Activated CD4-positive, alpha-beta T cell treated with anti-CD3 and anti-CD28 coated beads, Interleukin-2, amount 50 U/mL, for 16 hours (primary cell): ENCODE measurements around the gene XRCC1.
A peak's percentile ranks its signal among the peaks of the same experiment; 100 is the strongest.
"Not testable (repeated sequence)": the region's sequence is repeated elsewhere in the genome, so short reads cannot be mapped to it uniquely, and the experiment has no call there.

Source experiments
- DNase-seq: peaks from one replicate; pipeline ENCODE4 v3.0.0-alpha.2; 2020

Gene XRCC1

DNA sequence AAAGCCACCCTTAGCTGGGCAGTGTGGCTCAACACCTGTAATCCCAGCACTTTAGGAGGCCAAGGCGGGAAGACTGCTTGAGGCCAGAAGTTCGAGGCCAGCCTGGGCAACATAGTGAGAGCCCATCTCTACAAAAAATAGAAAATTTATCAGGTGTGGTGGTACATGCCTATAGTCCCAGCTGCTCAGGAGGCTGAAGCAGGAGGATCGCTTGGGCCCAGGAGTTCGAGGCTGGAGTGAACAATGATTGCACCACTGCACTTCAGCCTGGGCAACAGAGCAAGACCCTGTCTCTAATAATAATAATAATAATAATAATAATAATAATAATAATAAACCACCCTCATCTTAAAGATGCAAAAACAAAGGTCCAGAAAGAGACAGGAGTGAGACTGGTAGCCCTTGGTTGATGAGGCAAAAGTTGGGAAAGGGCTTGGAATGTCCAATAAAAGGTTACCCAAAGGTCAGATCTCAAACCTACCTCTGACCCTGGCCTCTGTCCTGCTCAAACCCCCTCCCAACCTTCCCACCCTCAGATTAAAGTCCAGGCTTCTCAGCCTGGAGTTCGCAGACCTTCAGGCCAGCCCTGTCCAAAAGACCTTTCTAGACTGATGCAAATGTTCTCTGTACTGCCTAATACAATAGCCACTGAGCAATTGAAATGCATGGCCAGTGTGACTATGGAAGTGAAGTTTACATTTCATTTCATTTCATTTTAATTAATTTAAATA is 33.2 kb downstream of the XRCC1 start:
- DNase-seq = no peak

DNA sequence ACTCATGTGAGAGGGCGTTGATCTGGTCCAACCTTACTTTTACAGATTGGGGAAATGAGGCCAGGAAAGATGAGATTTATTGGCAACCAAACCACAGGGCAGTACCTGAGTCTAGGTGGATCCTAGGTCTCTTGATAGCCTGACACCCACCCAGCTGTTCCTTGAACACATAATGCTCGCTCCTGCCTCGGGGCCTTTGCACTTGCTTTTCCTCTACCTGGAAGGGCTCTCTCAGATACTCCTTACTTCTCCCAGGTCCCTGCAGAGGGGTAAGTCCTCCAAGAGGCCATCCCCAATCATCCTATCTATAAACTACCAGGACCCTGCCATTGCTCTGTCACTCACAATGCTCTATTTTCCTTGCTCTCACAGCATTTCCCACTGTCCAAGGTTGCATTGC is 34.9 kb downstream of the XRCC1 start:
- no peak for DNase-seq

DNA sequence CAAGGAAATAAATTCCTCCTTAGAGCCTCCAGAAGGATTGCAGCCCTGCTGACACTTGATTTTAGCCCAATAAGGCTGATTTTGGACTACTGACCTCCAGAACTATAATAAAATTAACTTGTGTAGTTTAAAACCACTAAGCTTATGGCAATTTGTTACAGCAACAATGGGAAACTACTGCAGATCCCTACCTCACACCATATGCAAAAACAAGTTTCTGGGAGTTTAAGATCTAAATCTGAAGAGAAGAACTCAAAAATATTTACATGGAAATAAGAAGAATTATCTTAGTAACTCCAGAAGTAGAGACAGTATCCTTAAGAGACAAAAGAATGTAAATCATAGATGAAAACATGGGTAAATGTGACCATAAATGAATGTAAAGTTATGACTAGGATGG is 36.4 kb downstream of the XRCC1 start:
- no peak for DNase-seq

DNA sequence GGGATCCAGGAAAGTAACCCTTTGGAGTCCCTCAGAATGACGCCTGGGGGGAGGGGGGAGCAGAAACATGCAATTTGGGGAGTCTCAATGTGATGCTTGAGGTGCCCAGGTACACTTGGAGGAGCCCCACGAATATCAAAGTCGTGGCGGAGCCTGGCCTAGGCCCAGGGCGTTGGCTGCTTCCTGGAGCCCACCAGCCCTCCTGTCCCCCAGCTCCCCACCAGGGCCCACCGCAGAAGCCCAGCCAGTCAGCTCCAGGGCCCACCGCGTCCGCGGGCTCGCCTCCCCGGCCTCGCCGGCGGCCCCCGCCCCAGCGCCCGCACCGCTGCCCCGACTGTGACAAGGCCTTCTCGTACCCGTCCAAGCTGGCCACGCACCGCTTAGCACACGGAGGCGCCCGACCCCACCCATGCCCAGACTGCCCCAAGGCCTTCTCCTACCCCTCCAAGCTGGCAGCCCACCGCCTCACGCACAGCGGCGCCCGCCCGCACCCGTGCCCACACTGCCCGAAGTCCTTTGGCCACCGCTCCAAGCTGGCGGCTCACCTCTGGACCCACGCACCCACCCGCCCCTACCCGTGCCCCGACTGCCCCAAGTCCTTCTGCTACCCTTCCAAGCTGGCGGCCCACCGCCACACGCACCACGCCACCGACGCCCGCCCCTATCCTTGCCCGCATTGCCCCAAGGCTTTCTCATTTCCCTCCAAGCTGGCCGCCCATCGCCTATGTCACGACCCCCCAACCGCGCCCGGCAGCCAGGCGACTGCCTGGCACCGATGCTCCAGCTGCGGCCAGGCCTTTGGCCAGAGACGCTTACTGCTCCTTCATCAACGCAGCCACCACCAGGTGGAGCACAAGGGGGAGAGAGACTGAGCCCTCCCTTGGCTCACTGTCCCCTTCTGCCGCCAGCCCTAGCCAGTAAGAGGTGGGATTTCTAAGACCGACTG is 40.2 kb downstream of the XRCC1 start:
- no peak for DNase-seq

DNA sequence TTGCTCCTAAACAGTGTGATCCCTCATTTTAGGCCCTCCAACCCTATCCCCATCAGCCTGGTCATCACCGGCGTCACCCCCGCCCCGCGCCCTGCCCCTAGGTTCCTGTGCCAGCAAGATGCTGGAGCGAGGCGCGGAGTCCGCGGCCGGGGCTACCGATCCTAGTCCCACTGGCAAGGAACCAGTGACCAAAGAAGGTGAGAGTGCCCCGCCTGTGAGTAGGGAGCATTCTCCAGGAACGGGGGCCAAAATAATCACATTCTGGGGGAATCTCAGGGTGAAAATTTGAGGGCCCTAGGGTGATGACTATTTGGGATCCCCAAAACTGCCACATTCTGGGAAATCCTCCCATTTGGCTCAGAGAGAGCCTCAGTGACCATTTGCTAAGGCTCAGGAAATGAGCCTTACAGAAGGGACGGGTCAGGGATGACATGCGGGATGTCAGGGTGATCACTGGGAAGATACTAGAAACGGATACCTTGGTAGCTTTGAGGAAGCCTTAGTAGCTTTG is 41.0 kb downstream of the XRCC1 start:
- no peak for DNase-seq

DNA sequence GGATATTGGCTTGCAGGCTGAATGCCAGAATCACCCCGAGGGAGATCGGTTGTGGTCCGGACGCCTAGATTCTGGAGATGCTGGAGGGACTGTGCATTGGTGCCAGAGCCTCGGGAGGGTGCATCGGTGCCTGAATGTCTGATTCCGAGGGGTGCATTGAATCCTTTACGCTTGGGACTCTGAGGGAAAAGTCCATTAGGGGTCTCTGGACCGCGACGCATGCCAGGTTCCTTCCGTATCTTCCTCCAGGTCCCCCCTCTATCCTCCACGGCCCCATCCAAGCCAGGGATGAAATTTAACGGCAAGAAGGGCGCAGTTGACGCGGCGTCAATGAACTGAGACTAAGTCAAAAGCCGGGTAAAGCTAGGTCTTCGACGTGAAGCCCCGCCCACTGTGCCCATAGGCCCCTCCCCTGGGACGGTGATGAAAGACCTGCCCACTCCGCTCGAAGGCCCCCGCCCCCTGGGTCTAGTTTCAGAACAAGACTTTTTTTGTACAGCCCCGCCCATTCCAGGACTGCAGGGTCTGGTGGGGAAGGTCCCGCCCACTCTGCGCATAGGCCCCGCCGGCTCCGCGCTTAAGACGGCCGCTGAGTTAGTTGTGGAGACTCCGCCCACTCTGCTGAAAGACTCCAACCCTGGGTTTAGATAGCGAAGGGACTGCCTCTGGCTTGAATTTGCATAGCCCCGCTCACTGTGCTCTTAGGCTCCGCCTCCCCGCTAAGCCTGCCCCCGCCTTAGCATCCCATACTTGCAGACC is 41.6 kb downstream of the XRCC1 start:
- peak; percentile 98 for DNase-seq

DNA sequence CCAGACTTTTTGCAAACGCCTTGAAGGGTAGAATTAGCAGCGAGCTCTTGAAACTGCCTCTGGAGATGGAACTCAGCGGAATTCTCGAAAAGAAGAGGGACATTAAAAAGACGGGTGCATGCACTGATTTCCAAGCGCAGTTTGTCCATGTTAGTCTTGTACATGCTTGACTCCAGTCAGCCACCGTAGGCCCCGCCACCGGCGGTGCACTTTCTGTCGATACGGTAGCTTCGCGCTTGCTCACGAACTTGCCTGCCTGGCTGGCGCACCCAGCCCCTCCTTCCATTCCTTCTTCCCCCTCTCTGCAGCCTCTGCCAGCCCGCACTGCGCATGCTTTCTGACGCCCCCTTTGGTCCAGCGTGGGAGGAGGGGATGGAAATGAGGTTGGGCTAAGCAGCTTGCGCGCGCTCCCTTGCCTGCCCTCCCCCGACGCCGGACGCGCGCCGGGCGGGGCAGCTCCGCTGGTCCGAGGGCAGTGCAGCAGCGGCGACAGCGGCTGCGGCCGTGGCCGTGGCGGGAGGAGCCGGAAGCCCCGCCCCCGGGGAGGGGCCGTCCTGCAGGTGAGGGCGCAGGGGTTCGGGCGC is 42.3 kb downstream of the XRCC1 start, which contains the start of gene ZNF575:
TSS of gene ZNF575 (plus strand) at position 227 of the 584 bp plus-strand sequence. CDS start 1,235 bp downstream, outside the sequence.
- DNase-seq = peak; percentile 88

DNA sequence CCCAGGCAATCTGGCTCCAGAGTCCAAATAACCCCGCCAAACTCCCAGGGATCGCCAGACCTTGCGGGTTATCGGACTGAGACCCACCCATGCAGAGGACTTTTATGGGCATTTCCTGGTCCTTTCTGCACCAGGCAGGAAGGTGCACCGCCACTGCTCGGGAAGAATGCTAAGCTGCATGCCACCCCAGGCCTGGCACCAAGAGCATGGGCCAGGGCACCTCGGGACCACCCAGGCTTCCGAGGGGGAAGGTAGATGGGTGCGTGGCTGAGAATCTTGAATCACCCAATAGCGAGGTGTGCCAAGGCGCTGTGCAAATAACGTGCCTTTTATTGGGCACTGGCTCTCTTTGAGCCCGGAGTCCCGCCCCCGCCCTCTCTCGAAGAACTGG is 42.8 kb downstream of the XRCC1 start:
- peak; percentile 64 for DNase-seq

DNA sequence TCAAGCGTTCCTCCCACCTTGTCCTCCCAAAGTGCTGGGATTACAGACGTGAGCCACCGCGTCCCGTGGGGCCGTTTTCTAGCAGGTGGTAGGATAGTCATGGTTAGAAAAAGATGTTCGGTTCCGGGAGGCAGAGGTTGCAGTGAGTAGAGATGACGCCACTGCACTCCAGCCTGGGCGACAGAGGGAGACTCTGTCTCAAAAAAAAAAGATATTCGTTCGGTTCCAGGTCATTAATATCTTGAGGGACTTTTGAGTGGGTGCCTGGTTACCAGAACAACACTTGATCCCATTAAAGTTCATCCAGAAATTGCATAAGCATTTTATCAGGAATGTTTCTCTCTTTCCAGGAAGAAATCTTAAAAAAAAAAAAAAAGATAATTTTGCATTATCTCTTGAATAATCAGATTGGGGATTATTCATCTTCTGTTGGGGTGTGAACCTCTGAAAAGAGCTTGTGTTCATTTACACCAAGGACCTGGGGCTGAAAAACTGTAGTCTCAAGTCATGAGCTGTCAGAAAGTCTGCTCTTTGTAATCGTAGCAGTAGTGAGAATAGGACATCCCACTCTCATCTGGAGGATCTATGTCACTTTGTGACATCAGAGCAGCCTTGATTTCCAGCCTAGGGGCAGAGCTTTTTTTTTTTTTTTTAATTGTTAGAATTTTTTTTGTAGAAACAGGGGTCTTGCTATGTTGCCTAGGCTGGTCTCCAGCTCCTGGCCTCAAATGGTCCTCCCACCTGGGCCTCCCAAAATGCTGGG is 47.3 kb downstream of the XRCC1 start:
- DNase-seq = no peak

DNA sequence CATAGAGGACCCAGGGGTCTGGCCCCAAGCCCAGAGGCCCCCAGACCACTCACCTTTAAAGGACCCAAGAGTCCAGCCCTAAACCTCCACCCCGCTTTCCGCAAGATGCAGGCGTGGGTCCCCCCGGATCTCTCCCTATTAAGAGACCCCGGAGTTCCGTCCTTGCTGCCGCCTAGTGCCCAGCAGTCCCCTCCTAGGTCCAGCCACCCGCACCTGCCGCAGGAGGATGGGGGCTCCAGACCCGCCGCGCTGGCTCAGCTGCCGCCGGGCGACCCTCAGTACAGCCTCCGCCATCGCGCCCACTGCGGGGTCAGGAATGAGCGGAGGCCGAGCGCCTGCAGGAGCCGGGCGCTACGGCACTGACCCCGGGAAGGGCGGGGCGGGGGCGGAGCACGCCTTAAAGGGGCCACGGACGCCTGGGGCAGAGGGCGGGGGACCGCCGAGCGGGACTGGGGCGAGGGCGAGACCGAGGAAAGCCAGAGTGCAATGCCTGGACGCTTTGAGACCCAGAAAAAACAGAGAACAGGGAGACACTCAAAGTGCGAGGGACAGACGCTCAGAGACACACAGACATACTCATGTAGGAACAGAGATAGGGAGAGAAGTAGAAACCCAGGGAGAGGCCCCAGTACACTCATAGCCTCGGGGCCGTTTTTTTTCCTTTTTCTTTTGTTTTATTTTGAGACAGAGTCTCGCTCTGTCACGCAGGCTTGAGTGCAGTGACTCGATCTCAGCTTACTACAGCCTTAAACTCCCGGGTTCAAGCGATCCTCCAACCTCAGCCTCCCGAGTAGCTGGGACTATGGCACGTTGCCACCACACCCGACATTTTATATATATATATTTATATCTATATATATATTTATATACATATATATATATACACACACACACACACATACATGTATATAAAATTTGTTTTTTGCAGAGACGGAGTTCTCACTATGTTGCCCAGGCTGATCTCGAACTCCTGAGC is 48.2 kb downstream of the XRCC1 start, which contains the start of gene ETHE1:
TSS of gene ETHE1 (minus strand) at position 318 of the 976 bp plus-strand sequence. CDS start at position 294, 24 bp downstream.
- peak; percentile 82 for DNase-seq

DNA sequence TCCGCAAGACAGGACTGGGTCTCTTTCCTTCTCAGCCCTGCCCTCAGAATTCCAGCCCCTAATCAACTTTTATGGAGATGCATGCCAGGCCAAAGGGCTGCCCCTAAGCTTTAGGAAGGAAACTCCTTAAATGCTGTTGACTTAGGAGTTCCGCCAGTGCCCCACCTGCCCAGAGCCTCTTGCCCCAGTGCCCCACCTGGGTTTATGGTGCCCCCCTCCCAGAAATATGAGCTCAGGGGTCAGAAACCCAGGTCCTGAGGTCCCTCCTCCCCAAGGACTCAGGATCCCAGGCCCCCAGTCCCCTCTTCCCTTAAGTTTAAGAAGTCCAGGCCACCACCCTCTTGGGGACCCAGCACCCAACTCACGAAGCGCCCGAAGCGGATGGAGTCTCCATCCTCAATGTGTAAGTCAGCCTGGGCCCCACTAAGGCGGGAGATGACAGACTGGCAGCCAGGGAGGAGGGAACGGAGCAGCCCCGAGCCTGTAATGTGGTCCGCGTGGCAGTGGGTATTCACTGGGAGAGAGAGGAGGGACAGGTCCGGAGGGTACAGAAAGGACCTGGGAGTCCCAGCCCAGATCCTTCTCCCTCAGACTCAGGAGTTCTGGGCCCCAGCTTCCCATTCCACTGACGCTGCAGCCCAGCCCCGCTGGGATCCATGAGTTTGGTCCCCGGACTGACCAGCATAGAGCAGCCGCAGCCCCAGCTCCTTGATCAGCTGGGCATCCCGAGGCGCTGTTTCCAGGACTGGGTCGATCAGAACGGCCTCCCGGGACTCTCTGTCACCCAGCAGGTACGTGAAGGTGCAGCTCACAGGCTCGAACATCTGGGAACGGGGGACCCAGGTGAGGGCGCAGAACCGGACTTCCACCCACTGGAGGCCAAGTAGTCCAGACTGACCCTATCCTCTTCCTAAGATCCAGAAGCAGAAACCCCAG is 49.2 kb downstream of the XRCC1 start:
- peak; percentile 24 for DNase-seq

DNA sequence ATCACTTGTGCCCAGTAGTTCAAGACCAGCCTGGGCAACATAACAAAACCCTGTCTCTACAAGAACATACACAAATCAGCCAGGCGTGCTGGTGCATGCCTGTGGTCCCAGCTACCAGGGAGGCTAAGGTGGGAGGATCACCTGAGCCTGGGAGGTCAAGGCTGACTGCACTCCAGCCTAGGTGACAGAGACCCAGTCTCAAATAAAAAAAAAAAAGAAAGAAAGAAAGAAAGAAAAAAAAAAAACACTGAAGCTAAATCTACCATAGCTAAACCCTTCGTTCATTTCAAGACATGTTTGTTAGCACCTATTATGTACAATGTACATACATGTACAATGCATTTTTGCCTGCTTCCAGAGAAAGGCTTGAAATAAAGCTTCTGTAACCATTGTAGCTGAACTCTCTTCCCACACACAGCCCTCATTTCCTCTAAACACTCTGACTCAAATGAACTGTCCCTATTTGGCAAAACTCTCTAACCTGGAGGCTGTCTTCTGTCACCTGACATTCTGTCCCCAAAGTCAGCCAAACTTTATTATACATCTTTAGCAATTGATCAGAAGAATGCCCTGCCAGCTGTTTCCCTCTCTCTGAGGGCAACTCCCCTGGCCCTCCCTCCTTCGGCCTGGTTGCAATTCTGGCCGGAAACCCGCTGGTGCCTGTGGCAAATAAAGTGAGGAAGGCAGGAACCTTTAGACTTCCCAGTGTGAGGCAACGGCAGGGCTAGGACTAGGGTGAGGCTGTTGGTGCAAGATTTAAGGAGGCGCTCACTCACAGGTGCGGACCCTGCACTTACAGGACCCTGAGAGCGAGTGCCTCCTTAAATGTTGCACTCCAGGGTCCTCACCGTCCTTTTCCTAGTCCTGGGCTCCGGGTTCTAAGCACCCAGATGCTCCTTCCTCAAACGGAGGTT is 50.1 kb downstream of the XRCC1 start:
- DNase-seq = peak; percentile 52

DNA sequence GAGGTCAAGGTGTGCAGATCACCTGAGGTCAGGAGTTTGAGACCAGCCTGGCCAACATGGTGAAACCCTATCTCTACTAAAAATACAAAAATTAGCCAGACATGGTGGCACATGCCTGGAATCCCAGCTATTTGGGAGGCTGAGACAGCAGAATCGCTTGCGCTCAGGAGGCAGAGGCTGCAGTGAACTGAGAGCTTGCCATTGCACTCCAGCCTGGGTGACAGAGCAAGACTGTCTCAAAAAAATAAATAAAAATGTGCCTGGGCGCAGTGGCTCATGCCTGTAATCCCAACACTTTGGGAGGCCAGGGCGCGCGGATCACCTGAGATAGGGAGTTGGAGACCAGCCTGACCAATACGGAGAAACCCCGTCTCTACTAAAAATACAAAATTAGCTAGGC is 51.6 kb downstream of the XRCC1 start:
- not testable (repeated sequence) for DNase-seq

DNA sequence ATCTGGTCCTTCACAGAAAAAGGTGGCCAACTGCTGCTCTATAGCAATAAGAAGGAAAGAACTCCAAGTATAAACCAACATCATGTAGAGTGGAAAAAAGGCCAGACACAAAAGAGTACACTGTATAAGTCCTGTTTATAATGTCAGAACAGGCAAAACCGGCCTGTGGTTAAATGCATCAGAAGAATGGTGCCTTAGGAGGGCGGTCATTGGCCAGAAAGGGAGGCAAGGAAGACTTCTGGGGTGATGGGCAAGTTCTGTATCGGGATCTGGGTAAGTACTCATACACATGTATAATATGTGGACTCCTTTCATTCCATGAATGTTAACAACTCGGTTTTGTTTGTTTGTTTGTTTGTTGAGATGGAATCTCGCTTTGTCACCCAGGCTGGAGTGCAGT is 52.4 kb downstream of the XRCC1 start:
- no peak for DNase-seq

DNA sequence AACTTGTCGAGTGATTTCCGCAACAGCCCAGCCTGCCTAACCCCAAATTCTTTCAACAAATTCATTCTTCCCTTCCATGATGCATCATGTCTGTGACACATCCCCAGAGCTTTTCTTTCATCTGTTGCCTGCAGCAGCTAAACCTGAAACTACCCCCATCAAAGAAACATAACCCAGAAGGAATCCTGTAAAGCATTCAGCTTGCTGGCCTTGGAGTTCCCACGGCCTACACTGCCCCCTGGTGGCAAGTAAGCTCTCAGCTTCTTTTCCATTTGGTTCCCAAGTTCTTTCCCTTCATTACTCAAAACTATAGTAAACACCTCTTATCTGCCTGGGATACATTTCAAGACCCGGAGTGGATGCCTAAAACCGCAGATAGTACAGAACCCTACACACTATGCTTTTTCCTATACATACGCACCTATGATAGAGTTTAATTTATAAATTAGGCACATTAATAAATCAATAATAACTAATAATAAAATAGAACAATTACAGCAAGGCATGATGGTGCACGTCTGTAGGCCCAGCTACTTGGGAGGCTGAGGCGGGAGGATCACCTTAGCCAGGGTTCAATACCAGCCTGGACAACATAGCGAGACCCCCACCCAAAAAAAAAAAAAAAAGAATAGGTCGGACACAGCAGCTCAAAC is 55.8 kb downstream of the XRCC1 start:
- peak; percentile 82 for DNase-seq

DNA sequence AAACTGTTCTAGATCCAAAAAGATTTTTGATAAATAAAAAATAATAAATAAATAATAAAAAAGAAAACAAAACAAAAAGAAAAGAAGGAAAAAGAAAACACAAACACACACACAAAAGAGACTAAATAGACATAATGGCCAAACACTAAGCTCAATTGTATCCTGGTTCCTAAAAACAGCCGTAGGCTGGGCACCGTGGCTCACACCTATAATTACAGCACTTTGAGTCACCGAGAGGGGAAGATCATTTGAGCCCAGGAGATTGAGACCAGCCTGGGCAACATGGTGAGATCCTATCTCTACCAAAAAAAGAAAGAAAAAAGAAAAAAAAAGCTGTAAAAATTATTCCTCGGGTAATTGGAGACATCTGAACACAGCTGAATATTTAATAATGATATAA is 57.3 kb downstream of the XRCC1 start:
- DNase-seq = no peak

DNA sequence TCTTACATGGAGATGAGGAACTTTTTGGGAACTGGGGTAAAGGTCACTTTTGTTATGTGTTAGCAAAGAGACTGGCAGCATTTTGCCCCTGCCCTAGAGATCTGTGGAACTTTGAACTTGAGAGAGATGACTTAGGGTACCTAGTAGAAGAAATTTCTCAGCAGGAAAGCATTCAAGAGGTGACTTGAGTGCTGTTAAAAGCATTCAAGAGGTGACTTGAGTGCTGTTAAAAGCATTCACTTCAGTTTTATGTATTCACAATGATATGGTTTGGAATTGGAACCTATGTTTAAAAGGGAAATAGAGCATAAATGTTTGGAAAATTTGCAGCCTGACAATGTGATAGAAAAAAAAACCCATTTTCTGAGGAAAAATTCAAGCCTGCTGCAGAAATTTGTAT is 62.9 kb downstream of the XRCC1 start:
- not testable (repeated sequence) for DNase-seq

DNA sequence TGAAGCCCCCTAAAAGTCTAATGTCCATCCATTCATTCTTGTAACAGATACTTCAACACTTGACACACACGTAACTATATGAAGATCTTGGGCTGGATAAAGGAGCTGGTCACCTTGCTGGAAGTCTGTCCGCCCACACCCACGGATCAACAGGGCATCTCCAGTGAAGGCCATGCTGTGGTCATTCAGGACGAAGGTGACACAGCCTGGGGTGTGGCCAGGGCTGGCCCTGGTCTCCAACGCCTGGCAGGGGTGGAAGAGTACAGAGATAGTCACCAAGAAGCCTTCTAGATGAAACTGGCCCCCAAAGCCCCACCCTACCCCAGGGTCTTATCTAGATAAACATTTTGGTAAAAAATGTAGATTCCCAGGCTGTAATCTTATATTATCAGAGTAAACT is 64.0 kb downstream of the XRCC1 start:
- DNase-seq = no peak
